ENCODE data around the gene PLEKHA6.

DNA sequence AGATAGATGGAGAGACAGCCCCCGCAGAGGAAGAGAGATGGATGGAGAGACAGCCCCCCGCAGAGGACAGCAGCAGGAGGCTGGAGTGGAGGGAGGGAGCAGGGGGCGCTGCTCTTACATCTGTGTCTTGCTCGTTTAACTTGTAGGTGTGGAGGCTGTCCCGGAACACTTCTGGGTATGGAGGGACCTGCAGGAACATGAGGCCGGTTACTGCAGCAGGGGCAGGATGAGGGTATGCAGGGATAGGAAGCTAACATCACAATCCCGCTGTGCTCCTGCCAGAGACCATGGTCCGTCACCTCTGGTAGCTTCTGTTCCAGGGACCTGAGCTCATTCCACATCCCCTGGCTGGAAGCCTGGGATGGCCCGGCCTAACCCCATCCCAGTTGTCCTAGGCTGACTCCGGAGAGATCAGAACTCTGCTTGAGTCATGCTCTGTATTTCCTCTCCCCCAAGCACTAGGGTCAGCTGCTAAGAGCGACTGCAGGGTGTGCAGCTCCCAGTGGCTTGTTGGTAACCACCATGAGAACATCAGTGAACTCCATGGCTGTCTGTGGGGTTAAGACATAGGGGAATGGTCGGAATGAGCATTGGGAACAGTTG lies 109.2 kb downstream of the PLEKHA6 start:
- TF ChIP-seq, protein P1, sequence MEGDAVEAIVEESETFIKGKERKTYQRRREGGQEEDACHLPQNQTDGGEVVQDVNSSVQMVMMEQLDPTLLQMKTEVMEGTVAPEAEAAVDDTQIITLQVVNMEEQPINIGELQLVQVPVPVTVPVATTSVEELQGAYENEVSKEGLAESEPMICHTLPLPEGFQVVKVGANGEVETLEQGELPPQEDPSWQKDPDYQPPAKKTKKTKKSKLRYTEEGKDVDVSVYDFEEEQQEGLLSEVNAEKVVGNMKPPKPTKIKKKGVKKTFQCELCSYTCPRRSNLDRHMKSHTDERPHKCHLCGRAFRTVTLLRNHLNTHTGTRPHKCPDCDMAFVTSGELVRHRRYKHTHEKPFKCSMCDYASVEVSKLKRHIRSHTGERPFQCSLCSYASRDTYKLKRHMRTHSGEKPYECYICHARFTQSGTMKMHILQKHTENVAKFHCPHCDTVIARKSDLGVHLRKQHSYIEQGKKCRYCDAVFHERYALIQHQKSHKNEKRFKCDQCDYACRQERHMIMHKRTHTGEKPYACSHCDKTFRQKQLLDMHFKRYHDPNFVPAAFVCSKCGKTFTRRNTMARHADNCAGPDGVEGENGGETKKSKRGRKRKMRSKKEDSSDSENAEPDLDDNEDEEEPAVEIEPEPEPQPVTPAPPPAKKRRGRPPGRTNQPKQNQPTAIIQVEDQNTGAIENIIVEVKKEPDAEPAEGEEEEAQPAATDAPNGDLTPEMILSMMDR (conservative IDR thresholded peaks at IDR 0.05; ENCODE audit: low read depth, low read length) = no peak
- TF ChIP-seq MXI1 (IDR thresholded peaks at IDR 0.05; ENCODE audit: borderline replicate concordance, low read depth, low read length) = no peak
- no peak for TF ChIP-seq ELK1 (IDR thresholded peaks at IDR 0.05; ENCODE audit: borderline replicate concordance, low read depth, low read length)
- no peak for TF ChIP-seq POLR2A (IDR thresholded peaks at IDR 0.05; ENCODE audit: low read depth, low read length)
- TF ChIP-seq CHD1 (IDR thresholded peaks at IDR 0.05; ENCODE audit: low read depth, low read length) = no peak
- no peak for TF ChIP-seq RFX5 (IDR thresholded peaks at IDR 0.05; ENCODE audit: low read depth, low read length)
- no peak for TF ChIP-seq SMC3 (IDR thresholded peaks at IDR 0.05; ENCODE audit: low read depth, low read length)
- TF ChIP-seq RCOR1 (IDR thresholded peaks at IDR 0.05; ENCODE audit: insufficient replicate concordance, low read length) = no peak
- no peak for TF ChIP-seq RAD21 (IDR thresholded peaks at IDR 0.05; ENCODE audit: low read length)
- no peak for TF ChIP-seq CEBPB (IDR thresholded peaks at IDR 0.05; ENCODE audit: low read depth, low read length)
- no peak for TF ChIP-seq MAFK (IDR thresholded peaks at IDR 0.05; ENCODE audit: low read depth, low read length)
- no peak for TF ChIP-seq USF2 (IDR thresholded peaks at IDR 0.05; ENCODE audit: low read depth, low read length)
- TF ChIP-seq FOS (IDR thresholded peaks at IDR 0.05; ENCODE audit: low read depth, low read length) = no peak
- TF ChIP-seq BHLHE40 (IDR thresholded peaks at IDR 0.05; ENCODE audit: low read depth, low read length) = no peak

Data from IMR-90 (cell line).